Epithelial cell of esophagus (primary cell): Measurements from ENCODE around the gene MRGPRD.

ENCODE experiments used
- DNase-seq: peaks from one replicate; pipeline ENCODE4 v3.0.0; 2010; ENCODE audit warnings: low read depth
- H3K4me3 ChIP-seq: 2 replicates; pipeline ENCODE4 v1.5.1; 2011; ENCODE audit warnings: mild to moderate bottlenecking, low read length, control low read depth
- TF ChIP-seq, protein P1 (sequence below): IDR thresholded peaks from 2 replicates; pipeline ENCODE4 v1.5.1; 2011; ENCODE audit warnings: low read depth, mild to moderate bottlenecking, low read length, control low read depth, inconsistent platforms; ENCODE audit not compliant: insufficient read depth; ENCODE audit errors: missing control alignments

MRGPRD gene

DNA sequence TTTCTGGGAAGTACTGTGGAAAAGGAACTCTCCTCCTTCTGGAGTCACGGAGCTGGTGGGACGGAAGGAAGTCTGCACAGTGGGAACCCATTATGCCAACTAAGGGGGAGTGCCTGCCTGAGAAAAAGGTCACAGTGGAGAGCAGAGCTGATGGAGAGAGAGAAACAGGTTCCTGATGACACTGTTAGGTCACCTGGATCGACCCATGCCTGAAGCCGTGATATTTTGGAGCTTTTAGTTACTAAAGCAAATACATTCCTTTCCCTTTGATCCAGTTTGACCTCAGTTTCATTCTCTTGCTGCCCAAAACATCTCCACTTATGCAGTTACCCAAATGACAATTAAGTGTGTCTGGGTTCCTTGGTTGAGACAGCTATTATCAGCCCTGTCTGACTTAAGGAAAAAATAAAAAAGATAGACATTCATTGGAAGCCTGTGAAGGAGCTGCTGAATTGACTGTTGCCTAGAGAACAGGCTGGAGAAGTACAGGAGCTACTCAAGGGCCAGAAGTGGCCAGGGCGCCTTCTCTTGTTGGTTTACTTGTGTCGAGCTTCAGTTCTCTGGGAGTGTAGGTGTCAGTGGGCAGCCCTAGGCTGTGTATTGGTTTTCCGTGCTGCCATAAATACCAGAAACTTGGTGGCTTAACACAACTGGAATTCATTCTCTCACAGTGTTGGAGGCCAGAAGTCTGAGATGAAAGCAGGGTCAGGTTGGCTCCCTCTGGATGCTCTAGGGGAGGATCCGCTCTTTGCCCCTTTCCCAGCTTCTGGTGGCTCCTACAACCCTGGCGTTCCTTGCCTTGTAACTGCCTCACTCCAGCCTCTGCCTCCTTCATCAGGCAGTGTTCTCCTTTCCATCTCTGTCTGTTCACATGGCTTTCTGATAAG is 13.6 kb downstream of the MRGPRD start:
- no peak for DNase-seq
- no peak overlapping the region for H3K4me3 ChIP-seq
- TF ChIP-seq, protein P1, sequence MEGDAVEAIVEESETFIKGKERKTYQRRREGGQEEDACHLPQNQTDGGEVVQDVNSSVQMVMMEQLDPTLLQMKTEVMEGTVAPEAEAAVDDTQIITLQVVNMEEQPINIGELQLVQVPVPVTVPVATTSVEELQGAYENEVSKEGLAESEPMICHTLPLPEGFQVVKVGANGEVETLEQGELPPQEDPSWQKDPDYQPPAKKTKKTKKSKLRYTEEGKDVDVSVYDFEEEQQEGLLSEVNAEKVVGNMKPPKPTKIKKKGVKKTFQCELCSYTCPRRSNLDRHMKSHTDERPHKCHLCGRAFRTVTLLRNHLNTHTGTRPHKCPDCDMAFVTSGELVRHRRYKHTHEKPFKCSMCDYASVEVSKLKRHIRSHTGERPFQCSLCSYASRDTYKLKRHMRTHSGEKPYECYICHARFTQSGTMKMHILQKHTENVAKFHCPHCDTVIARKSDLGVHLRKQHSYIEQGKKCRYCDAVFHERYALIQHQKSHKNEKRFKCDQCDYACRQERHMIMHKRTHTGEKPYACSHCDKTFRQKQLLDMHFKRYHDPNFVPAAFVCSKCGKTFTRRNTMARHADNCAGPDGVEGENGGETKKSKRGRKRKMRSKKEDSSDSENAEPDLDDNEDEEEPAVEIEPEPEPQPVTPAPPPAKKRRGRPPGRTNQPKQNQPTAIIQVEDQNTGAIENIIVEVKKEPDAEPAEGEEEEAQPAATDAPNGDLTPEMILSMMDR = no peak

DNA sequence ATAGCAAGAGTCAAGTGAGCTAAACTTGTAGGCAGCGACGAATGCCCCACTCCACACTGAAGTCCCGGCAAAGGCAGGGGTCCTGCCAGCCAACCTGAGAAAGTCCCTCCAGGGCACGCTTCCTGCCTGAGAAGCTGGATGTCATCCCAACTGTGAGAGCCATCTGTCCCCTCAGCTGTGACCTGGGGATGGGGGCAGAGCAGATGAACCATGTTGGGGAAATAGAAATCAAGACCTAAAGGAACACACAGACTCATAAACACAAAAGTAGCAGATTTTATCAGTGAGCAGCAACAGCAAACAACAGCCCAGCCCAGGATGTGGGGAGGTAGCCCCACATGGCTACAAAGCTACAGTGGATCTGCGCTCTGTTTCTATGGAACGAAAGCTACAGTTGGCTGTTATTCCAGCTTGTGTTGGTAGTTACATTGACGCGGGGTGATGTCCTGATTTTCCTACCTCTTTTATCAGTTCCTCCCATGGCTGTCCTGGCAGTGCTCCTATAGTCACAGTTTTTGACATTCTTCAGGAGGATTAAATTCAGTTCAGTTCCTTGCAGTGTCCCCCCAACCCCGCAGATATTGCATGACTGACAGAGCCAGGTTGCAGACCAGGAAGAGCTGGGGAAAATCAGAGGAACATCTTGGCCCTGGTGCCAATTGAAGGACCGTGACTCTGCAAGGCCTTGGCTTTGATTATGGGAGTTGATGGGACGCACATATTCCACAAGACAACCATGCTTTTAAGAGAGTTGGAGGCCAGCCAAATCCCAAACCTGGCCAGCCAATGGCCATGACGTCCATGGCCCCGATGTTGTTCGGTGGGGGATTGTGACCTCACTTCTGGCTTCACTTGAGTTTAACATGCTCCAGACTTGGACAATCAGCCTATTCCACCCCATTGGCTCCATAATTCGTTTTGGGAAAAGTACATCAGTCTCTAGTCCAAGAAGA is 14.6 kb downstream of the MRGPRD start:
- no peak overlapping the region for H3K4me3 ChIP-seq
- DNase-seq = no peak
- TF ChIP-seq, protein P1 = no peak

DNA sequence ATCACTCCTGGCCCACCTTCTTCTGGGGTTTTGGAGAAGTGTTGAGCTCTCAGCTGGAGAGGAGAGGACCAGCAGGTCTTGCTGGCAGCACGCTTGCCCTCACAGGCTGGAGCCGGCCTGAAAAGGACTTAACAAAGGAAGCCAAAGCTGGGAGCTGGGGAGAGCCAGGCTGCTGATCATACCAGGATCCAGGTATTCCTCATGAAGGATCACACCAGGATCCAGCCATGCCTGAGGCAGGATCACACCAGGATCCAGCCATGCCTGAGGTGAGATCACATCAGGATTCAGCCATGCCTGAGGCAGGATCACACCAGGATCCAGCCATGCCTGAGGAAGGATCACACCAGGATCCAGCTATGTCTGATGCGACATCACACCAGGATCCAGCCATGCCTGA is 17.0 kb downstream of the MRGPRD start:
- peak; percentile 20 for DNase-seq
- no peak overlapping the region for H3K4me3 ChIP-seq
- TF ChIP-seq, protein P1 = no peak

DNA sequence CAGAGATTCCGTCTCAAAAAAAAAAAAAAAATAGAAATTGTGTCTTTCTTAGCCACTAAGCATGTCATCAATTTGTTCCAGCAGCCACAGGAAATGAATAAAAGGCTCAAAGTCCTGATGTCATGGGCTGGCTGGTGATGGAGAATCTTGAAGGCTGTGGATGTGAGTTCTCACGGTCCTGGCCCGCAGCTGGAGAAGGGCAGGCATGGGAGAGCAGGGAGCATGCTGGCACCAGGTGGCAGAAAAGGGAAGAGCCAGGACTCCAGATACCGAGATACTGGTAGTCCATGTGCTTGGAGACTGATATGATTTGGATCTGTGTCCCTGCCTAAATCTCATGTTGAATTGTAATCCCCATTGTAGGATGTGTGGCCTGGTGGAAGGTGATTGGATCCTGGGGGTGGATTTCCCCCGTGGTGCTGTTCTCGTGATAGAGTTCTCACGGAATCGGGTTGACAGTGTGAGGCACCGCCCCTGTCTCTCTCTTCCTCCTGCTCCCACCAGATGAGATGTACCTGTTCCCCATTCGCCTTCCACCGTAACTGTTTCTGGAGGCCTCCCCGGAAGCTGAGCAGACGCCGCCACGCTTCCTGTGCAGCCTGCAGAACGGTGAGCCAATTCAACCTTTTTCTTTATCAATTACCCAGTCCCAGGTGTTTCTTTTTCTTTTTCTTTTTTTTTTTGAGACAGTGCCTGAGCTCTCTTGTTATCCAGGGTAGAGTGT is 18.1 kb downstream of the MRGPRD start:
- no peak overlapping the region for H3K4me3 ChIP-seq
- TF ChIP-seq, protein P1 = no peak
- no peak for DNase-seq

DNA sequence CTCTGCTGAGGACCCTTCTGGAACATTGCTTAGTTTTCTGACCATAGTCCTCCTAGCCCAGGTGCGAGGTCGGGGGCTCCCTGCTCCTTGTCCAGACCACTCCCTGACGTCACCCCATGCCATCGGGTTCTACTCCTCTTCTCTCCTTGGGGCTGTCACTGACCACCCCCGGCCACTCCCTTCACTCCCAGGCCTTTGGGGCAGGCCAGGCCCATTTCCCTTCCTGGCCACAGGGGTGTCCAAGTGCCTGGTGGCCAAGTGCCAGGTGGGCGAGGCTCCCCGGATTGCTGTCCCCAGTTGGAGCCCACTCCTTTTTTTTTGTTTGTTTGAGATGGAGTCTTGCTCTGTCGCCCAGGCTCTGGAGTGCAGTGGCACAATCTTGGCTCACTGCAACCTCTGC is 19.5 kb downstream of the MRGPRD start:
- DNase-seq = no peak
- TF ChIP-seq, protein P1 = no peak

DNA sequence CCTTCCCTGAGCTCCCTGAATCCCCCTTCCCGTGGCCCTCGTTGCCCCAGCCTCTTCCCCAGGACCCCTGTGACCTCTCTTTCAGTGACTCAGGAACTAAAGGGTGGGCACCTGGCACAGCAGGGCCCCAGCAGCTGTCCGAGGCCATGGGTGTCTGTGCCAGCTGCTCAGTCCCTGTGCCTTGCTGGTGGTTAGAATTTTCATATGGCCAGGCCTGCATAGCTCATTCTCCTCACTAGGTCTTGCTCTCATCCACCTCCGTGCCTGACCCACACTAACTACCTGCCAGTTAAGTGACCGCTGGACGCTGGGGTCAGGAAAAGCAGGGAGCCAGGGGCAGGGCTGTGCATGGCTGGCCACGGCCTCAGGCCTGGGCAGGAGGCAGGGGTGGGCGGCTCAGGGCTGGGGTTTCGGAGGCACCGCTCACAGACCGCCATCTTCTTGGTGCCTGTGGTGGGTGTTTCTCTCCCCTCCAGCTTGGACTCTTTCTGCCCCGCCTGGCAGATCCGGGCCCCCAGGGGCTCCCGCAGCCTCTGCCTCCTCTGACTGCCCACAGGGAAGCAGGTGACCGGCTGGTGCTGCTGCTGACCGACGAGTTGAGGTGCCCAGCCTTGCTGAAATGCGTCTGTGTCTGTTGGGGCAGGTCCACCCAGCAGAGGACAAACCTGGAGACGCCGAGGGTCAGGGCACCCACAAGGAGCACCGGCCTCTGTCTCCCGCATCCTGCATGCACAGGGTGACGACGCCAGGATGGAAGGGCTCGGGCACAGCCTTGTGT is 20.3 kb downstream of the MRGPRD start:
- TF ChIP-seq, protein P1 = no peak
- H3K4me3 ChIP-seq = no peak overlapping the region
- DNase-seq = no peak

More for the DNA sequence above, 19.5 kb downstream of the MRGPRD start:
- no peak overlapping the region for H3K4me3 ChIP-seq
